Measurements from ENCODE around the gene TAS2R20. TPM values are rescaled to one million over a fixed set of nuclear protein-coding genes. Genes with fewer than 3 reads are reported as not detected.

Gene TAS2R20
- total and polyA plus RNA-seq, 2 of the 4 experiments (the other 2 are of a cell fraction): 0.36 to 3.4 TPM

DNA sequence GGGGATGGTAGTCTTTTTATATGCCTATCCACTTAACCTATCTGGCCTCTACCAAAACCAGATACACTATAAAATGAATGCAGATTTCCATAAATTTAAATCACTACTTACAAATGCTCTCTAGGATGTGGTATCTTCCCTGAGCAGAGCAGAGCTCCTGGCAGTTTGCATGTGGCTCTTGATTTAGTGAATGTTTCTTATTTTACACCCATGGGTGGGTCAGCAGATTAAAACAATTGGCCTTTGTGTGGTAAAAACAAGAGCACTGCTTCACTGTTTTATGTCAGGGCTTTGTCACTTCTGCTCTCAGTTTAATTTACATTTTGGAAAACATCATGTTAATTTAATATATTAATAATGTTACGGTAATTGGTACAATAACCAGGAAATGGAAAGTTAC lies 18.8 kb upstream of the TAS2R20 start:
- in situ Hi-C loops (cut with MboI; ENCODE audit: low sequenced_read_pairs): no loop called here
- no peak overlapping the region for H2AK5ac ChIP-seq (ENCODE audit: low read depth, low read length)
- intact Hi-C loops (cut with micrococcal nuclease): loop anchor here (1.0 kb wide), 1 partner anchor 55 kb away; no protein-coding TSS in a partner anchor
- no peak for DNase-seq
- BruUV-seq (replicated peaks): no TSS peak
- POLR2A ChIA-PET (ENCODE audit: unreplicated experiment): no interaction called here
- CTCF ChIA-PET: no interaction called here
- no peak for TF ChIP-seq MAFK (IDR thresholded peaks at IDR 0.05; ENCODE audit: low read depth, low read length)
- no peak overlapping the region for H2BK15ac ChIP-seq (ENCODE audit: low read depth, low read length)
- no peaks in the 10 kb centered on the region for H3K36me3 ChIP-seq (ENCODE audit: control insufficient read depth, insufficient read depth, low read length)
- no peak overlapping the region for H4K5ac ChIP-seq (ENCODE audit: low read depth, low read length)
- H3K9ac ChIP-seq (ENCODE audit: low read depth, low read length): no peak overlapping the region
- no peak overlapping the region for H2AK9ac ChIP-seq (replicated peaks; ENCODE audit: low read depth, low read length, poor library complexity)
- no peak overlapping the region for H2AFZ ChIP-seq (replicated peaks; ENCODE audit: low read length, poor library complexity)
- H2BK20ac ChIP-seq (ENCODE audit: low read depth, low read length): no peak overlapping the region
- H3K27ac ChIP-seq (ENCODE audit: insufficient read depth, low read length): no peak overlapping the region
- peaks cover 3 to 12% of the 10 kb centered on the region in 2 experiments; a peak in 2 of 4 replicates for H3K79me1 ChIP-seq (ENCODE audit: low read depth in 1 of 2, low read length in 2 of 2)
- ATAC-seq (ENCODE audit: low read depth): no peak
- WGBS, 2 experiments (ENCODE audit: extremely low coverage in 2 of 2, insufficient read length in 1 of 2): no CpG with 5 or more reads among the region's 1 CpG
- no peak overlapping the region for H4K8ac ChIP-seq (ENCODE audit: low read depth in 2 of 2, low read length in 2 of 2)
- H3K23ac ChIP-seq (ENCODE audit: low read depth, low read length): no peak overlapping the region
- no peak overlapping the region for H3K4me2 ChIP-seq (ENCODE audit: low read depth, low read length)
- H4K91ac ChIP-seq (ENCODE audit: insufficient read depth, low read depth, low read length): no peak overlapping the region
- no peak overlapping the region for H3K4me3 ChIP-seq (ENCODE audit: insufficient read depth, low read depth, low read length)
- no peak overlapping the region for H2BK5ac ChIP-seq (ENCODE audit: low read depth, low read length, poor library complexity, severe bottlenecking)
- no peaks in the 10 kb centered on the region; the same call in 1 of the 2 replicates for H3K9me1 ChIP-seq (ENCODE audit: insufficient read depth, low read length)
- no peaks in the 10 kb centered on the region; the same call in 1 of the 2 replicates for H3K4me1 ChIP-seq (ENCODE audit: control insufficient read depth, insufficient read depth, low read length)
- no peak overlapping the region for H3K56ac ChIP-seq (ENCODE audit: extremely low read depth, insufficient read depth, low read length)
- H2BK120ac ChIP-seq (ENCODE audit: low read depth, low read length): no peak overlapping the region
- H3K4ac ChIP-seq (ENCODE audit: low read depth, low read length): no peak overlapping the region
- H3K18ac ChIP-seq (ENCODE audit: low read depth, low read length): no peak overlapping the region
- no peaks in the 10 kb centered on the region for H4K20me1 ChIP-seq (ENCODE audit: insufficient read depth, low read length)
- dilution Hi-C loops (cut with HindIII; ENCODE audit: low sequenced_read_pairs, unreplicated experiment): no loop called here
- H3K9me3 ChIP-seq (ENCODE audit: control insufficient read depth, insufficient read depth, low read length): no peaks in the 10 kb centered on the region
- no peaks in the 10 kb centered on the region for H3K27me3 ChIP-seq (ENCODE audit: control insufficient read depth, insufficient read depth, low read length)
- no peak overlapping the region for H3K14ac ChIP-seq (replicated peaks; ENCODE audit: low read depth, low read length)
